ENCODE measurements around the gene NAPSA. TPM values are rescaled to one million over a fixed set of nuclear protein-coding genes. Genes with fewer than 3 reads are reported as not detected.

The NAPSA gene
- total and polyA plus RNA-seq, 9 of the 15 experiments (the other 6 are each of a cell fraction or from before 2014, with no cell fraction given), result 0.25 to 1.9 (median 0.69) TPM

DNA sequence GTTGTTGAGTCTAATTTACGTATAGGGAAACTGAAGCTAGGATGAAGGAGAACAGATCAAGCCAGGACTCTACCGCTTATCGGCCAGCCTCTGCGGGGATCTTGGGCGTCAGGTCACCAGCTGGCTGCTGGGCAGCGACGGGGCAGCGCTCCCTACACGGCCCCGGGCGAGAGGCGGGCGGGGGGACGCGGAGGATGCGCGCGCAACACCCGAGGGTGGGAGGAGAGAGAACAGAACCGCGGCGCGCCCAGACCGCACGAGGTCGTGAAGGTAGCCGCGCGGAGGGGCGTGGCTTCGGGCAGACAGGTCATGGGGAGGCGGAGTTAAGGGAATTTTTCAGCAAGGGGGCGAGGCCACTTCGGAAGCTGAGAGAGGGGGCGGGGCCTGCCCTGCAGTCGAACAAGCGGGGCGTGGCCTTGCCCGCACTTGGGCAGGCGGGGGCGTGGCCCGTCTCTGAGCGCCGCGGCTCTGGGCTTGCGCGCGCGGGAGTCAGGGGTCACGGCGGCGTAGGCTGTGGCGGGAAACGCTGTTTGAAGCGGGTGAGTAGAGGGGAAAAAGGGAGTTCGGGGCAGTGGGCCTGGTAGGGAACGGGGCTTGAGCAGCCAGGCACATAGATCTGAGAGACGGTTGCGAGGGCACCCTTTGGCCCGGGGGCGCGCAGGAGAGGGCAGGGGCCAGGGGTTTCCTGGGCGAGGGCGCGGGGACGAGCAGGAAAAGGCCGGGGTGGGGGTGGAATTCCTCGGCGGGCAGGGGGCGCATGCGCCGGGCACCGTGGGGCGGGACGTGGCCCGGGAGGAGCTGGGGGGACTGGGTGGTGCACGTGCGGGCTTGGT is 18.6 kb upstream of the NAPSA start, which contains the start of gene POLD1 (continued):
- TF ChIP-seq CREB3L1 (IDR thresholded peaks at IDR 0.05; ENCODE audit: borderline replicate concordance, low read depth) (no peak), CLOCK (CRISPR knock-in tag; IDR thresholded peaks at IDR 0.05; ENCODE audit: borderline replicate concordance) (no peak), ZNF280A (IDR thresholded peaks at IDR 0.05; ENCODE audit: low read depth, partially characterized antibody) (no peak), ZBTB40 (IDR thresholded peaks at IDR 0.05) (no peak; the same call in 1 of the 2 replicates), ZBTB40 (CRISPR knock-in tag; IDR thresholded peaks at IDR 0.05) (no peak), IRF2 (CRISPR knock-in tag; IDR thresholded peaks at IDR 0.05) (no peak), HSF4 (CRISPR knock-in tag; IDR thresholded peaks at IDR 0.05; ENCODE audit: borderline replicate concordance) (no peak)
- TF ChIP-seq, protein P1, sequence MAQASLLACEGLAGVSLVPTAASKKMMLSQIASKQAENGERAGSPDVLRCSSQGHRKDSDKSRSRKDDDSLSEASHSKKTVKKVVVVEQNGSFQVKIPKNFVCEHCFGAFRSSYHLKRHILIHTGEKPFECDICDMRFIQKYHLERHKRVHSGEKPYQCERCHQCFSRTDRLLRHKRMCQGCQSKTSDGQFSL (CRISPR knock-in tag; IDR thresholded peaks at IDR 0.05), result no peak
- TF ChIP-seq, protein P1 (tag; IDR thresholded peaks at IDR 0.05), result no peak

All from K562 (cell line).